SK-N-SH treated with all-trans-retinoic acid at 6 μM for 48 hours (cell line): ENCODE data around the gene ACSL1.

ENCODE experiments used
- CSDC2 ChIP-seq: fragments of 250-450 bp; sonication (Bioruptor Pico); IDR thresholded peaks from 2 replicates; pipeline ENCODE4 v1.5.0; 2020; ENCODE audit warnings: mild to moderate bottlenecking, moderate library complexity
- ESRRG ChIP-seq: fragments of 250-450 bp; sonication (Bioruptor Pico); IDR thresholded peaks from 2 replicates; pipeline ENCODE4 v1.6.1; 2021; ENCODE audit warnings: mild to moderate bottlenecking
- TOX ChIP-seq: fragments of 250-450 bp; sonication (Bioruptor Pico); IDR thresholded peaks from 2 replicates; pipeline ENCODE4 v1.8.0; 2021; ENCODE audit warnings: mild to moderate bottlenecking, moderate library complexity, borderline replicate concordance
- ZFP30 ChIP-seq: fragments of 450-650 bp; formaldehyde crosslinking; IDR thresholded peaks from 2 replicates; pipeline ENCODE4 v1.5.0; 2022; ENCODE audit warnings: mild to moderate bottlenecking, moderate library complexity
- TF ChIP-seq, protein P1 (sequence below): fragments of 250-450 bp; sonication (Bioruptor Pico); IDR thresholded peaks from 2 replicates; pipeline ENCODE4 v1.8.0; 2020; ENCODE audit warnings: mild to moderate bottlenecking, moderate library complexity, borderline replicate concordance

DNA sequence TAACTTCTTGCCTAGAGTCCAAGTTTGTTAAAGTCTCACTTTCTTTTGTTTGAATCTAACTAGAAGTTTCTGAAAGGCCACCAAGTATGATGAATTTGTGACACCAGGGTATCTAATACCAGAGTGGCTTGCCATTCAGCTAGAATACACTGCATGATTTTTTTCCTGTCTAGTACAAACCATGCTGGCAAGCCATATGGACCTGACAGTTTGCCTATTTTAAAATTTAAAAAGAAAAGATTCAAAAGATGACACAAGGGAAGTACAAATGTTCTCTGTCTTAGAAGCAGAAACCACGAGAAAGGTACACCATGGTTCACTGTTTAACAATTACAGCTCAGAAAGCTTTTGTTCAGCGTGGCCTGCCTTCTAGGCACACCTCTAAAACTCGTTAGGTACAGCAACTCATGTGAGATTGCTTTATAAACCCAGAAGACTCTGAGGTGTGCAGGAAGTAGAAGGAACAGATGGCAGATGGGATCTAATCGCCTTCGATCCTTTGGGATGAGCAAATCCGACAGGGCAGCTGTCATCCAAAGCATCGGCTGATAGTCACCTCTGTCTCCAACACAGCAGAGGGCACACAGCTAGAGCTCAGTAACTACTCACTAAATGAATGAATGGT lies 56.5 kb downstream of the ACSL1 start:
- no peak for TF ChIP-seq ZFP30 (CRISPR knock-in tag)
- TF ChIP-seq CSDC2 (CRISPR knock-in tag), result no peak
- TF ChIP-seq, protein P1, sequence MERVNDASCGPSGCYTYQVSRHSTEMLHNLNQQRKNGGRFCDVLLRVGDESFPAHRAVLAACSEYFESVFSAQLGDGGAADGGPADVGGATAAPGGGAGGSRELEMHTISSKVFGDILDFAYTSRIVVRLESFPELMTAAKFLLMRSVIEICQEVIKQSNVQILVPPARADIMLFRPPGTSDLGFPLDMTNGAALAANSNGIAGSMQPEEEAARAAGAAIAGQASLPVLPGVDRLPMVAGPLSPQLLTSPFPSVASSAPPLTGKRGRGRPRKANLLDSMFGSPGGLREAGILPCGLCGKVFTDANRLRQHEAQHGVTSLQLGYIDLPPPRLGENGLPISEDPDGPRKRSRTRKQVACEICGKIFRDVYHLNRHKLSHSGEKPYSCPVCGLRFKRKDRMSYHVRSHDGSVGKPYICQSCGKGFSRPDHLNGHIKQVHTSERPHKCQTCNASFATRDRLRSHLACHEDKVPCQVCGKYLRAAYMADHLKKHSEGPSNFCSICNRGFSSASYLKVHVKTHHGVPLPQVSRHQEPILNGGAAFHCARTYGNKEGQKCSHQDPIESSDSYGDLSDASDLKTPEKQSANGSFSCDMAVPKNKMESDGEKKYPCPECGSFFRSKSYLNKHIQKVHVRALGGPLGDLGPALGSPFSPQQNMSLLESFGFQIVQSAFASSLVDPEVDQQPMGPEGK (CRISPR knock-in tag), result no peak
- no peak for TF ChIP-seq TOX (CRISPR knock-in tag)
- TF ChIP-seq ESRRG (CRISPR knock-in tag), result no peak
